Measurements from ENCODE around the gene RAPGEF4.

GRCh38 chr2:172986040-172986439 lies 250.4 kb downstream of the RAPGEF4 start:
- TF ChIP-seq CTCF (IDR thresholded peaks at IDR 0.05) (no peak), EP300 (IDR thresholded peaks at IDR 0.05) (no peak), POLR2A (IDR thresholded peaks at IDR 0.05; ENCODE audit: low read depth) (no peak)

Measured in esophagus muscularis mucosa (tissue), 4 donors.